Testis (tissue), 3 donors: Measurements from ENCODE around the gene YPEL3. TPM values are rescaled to one million over a fixed set of nuclear protein-coding genes. Genes with fewer than 3 reads are reported as not detected.

Experiments
- DNase-seq: peaks from one replicate; pipeline ENCODE4 v3.0.0-alpha.2; 2019
- H3K27ac ChIP-seq, 2 donors: fragments of 200-600 bp; sonication (generic); one replicate each; pipeline ENCODE4 v1.5.1; 2019
- H3K27me3 ChIP-seq: fragments of 200-600 bp; sonication (generic); one replicate; pipeline ENCODE4 v1.5.1; 2019
- H3K36me3 ChIP-seq: fragments of 200-600 bp; sonication (generic); one replicate; pipeline ENCODE4 v1.5.1; 2017; ENCODE audit warnings: low read depth; ENCODE audit errors: missing control alignments
- H3K4me1 ChIP-seq: fragments of 200-600 bp; sonication (generic); one replicate; pipeline ENCODE4 v1.5.1; 2019
- H3K4me3 ChIP-seq, 2 donors: fragments of 200-600 bp; sonication (generic); one replicate each; pipeline ENCODE4 v1.5.1; 2017 to 2019
- H3K9me3 ChIP-seq: fragments of 200-600 bp; sonication (generic); one replicate; pipeline ENCODE4 v1.5.1; 2017
- POLR2A ChIP-seq: fragments of 450-650 bp; IDR thresholded peaks from one replicate; pipeline ENCODE4 v1.6.1; 2017; ENCODE audit warnings: antibody characterized with exemption, mild to moderate bottlenecking, moderate library complexity
- WGBS, 2 donors: methylation state at CpG; one replicate each; pipeline ENCODE4 v1.1.5; 2018; 5-methylcytosine and 5-hydroxymethylcytosine counted together
- intact Hi-C: fragments of 100-400 bp; cut with DNase I; formaldehyde crosslinking; loops from one replicate; pipeline ENCODE4 v1.15.1; 2023; ENCODE audit warnings: low total_unique reads
- polyA plus RNA-seq: library from polyadenylated mRNA; stranded (reverse); fragments of 350-450 nt; fragmentation: Illumina TruSeq; extraction: RNeasy Lipid Tissue Mini Kit (QIAGEN cat#74804); gene quantifications from one replicate; pipeline ENCODE4 v1.2.3, GENCODE V29; 2014; ENCODE audit warnings: low read depth, low replicate concordance; ENCODE audit not compliant: insufficient read depth
- total RNA-seq, 2 donors: library from RNA; depleted of rRNA; stranded (reverse); fragments of >200 nt; gene quantifications; one replicate each; pipeline ENCODE4 v1.2.3, GENCODE V29; 2016
- TF ChIP-seq, protein P1 (sequence below), 3 experiments: fragments of 450-650 bp in 2 of 3; fragments of 200-600 bp in 1 of 3; sonication (generic) in 1 of 3; IDR thresholded peaks; one replicate each; pipeline ENCODE4 v1.5.1; 2016 to 2019; ENCODE audit warnings: antibody characterized with exemption in 3 of 3, mild to moderate bottlenecking in 2 of 3, moderate library complexity in 1 of 3

The YPEL3 gene
- total and polyA plus RNA-seq, 3 donors from 2014 or later = 55.3 to 75.3 (median 69.4) TPM

DNA sequence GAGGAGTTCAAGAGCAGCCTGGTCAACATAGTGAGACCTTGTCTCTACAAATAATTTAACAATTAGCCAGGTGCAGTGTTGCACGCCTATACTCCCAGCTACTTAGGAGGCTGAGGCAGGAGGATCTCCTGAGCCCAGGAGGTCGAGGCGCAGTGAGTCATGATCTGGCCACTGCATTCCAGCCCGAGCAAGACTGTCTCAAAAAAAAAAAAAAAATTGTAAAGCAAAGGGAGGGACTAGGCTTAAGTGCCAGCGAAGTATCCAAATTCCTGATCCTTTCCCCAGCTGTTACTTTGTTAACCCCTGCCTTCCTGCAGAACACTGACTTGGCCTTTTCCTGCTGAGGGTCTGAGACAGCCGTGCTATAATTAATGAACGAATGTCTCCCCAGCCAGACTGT is 14.6 kb upstream of the YPEL3 start:
- intact Hi-C loops = no loop called here
- Histone ChIP-seq H3K27me3 (no peaks in the 10 kb centered on the region), H3K36me3 (no peaks in the 10 kb centered on the region), H3K4me3 (no peak overlapping the region), H3K9me3 (no peaks in the 10 kb centered on the region), H3K27ac (no peak overlapping the region), H3K4me1 (peaks cover 5% of the 10 kb centered on the region)
- TF ChIP-seq POLR2A = no peak
- TF ChIP-seq, protein P1, sequence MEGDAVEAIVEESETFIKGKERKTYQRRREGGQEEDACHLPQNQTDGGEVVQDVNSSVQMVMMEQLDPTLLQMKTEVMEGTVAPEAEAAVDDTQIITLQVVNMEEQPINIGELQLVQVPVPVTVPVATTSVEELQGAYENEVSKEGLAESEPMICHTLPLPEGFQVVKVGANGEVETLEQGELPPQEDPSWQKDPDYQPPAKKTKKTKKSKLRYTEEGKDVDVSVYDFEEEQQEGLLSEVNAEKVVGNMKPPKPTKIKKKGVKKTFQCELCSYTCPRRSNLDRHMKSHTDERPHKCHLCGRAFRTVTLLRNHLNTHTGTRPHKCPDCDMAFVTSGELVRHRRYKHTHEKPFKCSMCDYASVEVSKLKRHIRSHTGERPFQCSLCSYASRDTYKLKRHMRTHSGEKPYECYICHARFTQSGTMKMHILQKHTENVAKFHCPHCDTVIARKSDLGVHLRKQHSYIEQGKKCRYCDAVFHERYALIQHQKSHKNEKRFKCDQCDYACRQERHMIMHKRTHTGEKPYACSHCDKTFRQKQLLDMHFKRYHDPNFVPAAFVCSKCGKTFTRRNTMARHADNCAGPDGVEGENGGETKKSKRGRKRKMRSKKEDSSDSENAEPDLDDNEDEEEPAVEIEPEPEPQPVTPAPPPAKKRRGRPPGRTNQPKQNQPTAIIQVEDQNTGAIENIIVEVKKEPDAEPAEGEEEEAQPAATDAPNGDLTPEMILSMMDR (IDR thresholded peaks at IDR 0.05) = no peak
- no peak for DNase-seq
- 47 to 52% methylated on average over 7 of the region's 7 CpGs for WGBS, 2 donors

DNA sequence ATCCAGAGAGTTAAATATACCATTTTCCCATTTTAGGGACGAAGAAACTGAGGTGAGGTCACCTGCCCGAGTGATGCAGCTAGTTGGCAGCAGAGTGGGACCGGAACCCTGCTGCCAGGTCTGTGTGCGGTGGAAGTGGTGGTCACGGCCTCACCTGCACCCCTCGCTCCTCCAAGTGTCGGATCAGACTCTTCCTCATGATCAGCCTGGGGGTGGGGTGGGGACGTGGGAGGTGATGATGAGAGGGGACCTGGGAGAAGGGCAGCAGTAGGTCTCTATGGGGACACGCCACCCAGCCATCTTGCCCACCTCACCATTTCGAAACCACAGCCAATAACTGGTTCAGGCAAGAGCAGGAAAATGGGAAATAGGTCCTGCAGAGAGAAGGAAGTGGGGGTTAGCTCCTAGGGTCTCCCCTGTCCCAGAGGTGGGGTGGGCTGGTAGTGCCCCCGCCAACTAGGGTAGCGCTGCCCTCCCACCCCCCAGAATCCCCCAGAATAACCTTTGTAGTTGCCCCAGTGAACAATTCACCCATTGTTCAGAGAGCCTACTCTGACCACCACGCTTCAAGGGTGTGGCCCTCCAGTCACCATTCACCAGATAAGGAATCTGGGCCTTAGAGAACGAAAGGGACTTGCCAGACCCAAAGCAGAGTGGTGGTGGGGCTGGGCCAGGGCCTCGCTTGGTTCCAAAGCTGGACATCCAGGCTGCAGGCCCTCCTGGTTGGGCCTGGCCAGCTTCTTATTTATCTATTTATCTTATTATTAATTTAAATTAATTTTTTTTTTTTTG is 12.2 kb upstream of the YPEL3 start:
- H3K4me3 ChIP-seq = no peak overlapping the region
- H3K4me1 ChIP-seq = peaks cover 2% of the 10 kb centered on the region
- H3K27me3 ChIP-seq = no peaks in the 10 kb centered on the region
- 87 to 92% methylated on average over 15 of the region's 15 CpGs for WGBS, 2 donors
- H3K36me3 ChIP-seq = no peaks in the 10 kb centered on the region
- DNase-seq = no peak
- no peak for TF ChIP-seq POLR2A
- TF ChIP-seq, protein P1 (IDR thresholded peaks at IDR 0.05) = no peak
- intact Hi-C loops = no loop called here
- no peaks in the 10 kb centered on the region for H3K9me3 ChIP-seq
- H3K27ac ChIP-seq = no peak overlapping the region

DNA sequence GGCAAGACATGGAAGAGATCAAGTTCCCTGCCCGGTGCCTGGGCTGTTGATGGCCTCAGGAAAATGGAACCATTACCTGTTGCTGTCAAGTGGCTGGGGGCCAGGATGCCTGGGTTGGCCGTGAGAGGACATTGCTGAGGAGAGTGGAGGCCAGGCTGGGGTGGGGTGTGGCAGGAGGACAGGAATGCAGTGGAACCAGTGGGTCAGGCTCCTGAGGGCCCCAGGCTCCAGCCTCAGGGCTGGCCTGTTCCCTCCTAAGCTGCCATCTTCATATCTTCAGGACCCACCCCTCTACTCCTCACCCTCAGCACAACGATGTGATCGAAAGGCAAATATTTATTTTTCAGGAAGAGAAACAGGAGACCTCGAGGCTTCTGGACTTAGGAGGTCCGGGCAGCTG is 8.5 kb upstream of the YPEL3 start:
- no peaks in the 10 kb centered on the region for H3K4me1 ChIP-seq
- no peak for DNase-seq
- no peaks in the 10 kb centered on the region for H3K9me3 ChIP-seq
- no peak overlapping the region for H3K4me3 ChIP-seq
- 81 to 86% methylated on average over 6 of the region's 6 CpGs for WGBS, 2 donors
- intact Hi-C loops = no loop called here
- H3K27ac ChIP-seq = no peak overlapping the region
- TF ChIP-seq, protein P1 (IDR thresholded peaks at IDR 0.05) = no peak
- H3K27me3 ChIP-seq = no peaks in the 10 kb centered on the region
- no peaks in the 10 kb centered on the region for H3K36me3 ChIP-seq

DNA sequence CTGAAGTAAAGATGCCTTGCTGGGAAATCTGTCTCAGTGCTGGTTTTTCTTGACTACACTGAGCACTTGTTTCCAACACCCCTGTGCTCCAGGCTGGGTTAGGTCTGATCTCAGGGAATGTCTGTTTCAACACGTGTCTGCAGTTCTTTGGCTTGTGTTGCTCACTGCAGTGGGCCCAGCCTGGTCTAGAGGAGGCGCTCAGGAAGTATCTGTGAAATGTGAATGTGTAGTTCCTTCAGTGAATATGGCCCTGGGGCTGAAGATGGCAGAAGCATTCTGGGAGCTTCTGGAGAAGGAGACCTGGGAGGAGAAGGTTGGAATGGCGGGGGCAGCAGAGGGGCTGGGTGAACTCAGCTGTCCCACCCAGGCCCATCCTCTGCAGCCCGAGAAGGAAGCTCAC is 8.1 kb upstream of the YPEL3 start:
- H3K36me3 ChIP-seq = no peaks in the 10 kb centered on the region

More for the DNA sequence above, 8.1 kb upstream of the YPEL3 start:
- 82 to 92% methylated on average over 4 of the region's 4 CpGs for WGBS, 2 donors
- no peak for DNase-seq
- H3K4me1 ChIP-seq = no peaks in the 10 kb centered on the region
- no peak overlapping the region for H3K4me3 ChIP-seq
- no peaks in the 10 kb centered on the region for H3K27me3 ChIP-seq
- intact Hi-C loops = no loop called here
- H3K27ac ChIP-seq = no peak overlapping the region
- no peaks in the 10 kb centered on the region for H3K9me3 ChIP-seq
- no peak for TF ChIP-seq POLR2A
- TF ChIP-seq, protein P1 (IDR thresholded peaks at IDR 0.05) = no peak
